ENCODE measurements around the gene LBHD2. TPM values are rescaled to one million over a fixed set of nuclear protein-coding genes. Genes with fewer than 3 reads are reported as not detected.

Gene LBHD2
- total and polyA plus RNA-seq, 2 experiments from 2014 or later = not detected

GRCh38 chr14:103108749-103109207 lies 24.8 kb downstream of the LBHD2 start:
- Mint-ChIP-seq H3K9me3 (no peaks in the 10 kb centered on the region; the same call in 2 of the 3 replicates), H3K27ac (no peak overlapping the region), H3K36me3 (ENCODE audit: low read depth) (no peaks in the 10 kb centered on the region; the same call in 2 of the 3 replicates), H3K27me3 (ENCODE audit: insufficient read depth, low read depth, poor library complexity) (peaks cover 56% of the 10 kb centered on the region), H3K4me1 (peaks cover 36% of the 10 kb centered on the region), H3K4me3 (no peak overlapping the region)
- H3K4me1 ChIP-seq (ENCODE audit: insufficient read depth) = peaks cover 21% of the 10 kb centered on the region
- H3K4me2 ChIP-seq = peak overlapping the region; percentile 57; the same call in 1 of the 2 replicates
- H3K9me2 ChIP-seq (ENCODE audit: insufficient read depth) = no peaks in the 10 kb centered on the region
- H4K20me1 ChIP-seq (replicated peaks; ENCODE audit: insufficient read depth) = no peaks in the 10 kb centered on the region
- ATAC-seq (peak; percentile 1; the same call in 1 of the 3 replicates), DNase-seq (ENCODE audit: low spot score) (peak; percentile 61)
- H3F3A ChIP-seq (replicated peaks; ENCODE audit: low read depth) = no peaks in the 10 kb centered on the region
- 0 out of 2 replicates have a peak overlapping the region, but pooled peaks have one; percentile 23 for H3K4me3 ChIP-seq
- peaks cover 42% of the 10 kb centered on the region for H3K27me3 ChIP-seq (ENCODE audit: insufficient read depth)
- no peaks in the 10 kb centered on the region for H3K36me3 ChIP-seq (ENCODE audit: insufficient read depth)
- no peak overlapping the region for H2AFZ ChIP-seq
- TF ChIP-seq CREB1 (CRISPR knock-in tag; IDR thresholded peaks at IDR 0.05; ENCODE audit: low read depth) (no peak), CTCF (conservative IDR thresholded peaks at IDR 0.05; ENCODE audit: low read depth in 2 of 2) (no peak), EZH2 (IDR thresholded peaks at IDR 0.05; ENCODE audit: low read depth, unreplicated experiment) (no peak)
- no peak overlapping the region for H3K27ac ChIP-seq (ENCODE audit: low read depth)
- no peaks in the 10 kb centered on the region for H3K79me2 ChIP-seq (replicated peaks; ENCODE audit: insufficient read depth)

GRCh38 chr14:103109535-103110441 lies 25.8 kb downstream of the LBHD2 start:
- peaks cover 21% of the 10 kb centered on the region for H3K4me1 ChIP-seq (ENCODE audit: insufficient read depth)
- ATAC-seq = peak; percentile 41
- H3K4me3 Mint-ChIP-seq = peak overlapping the region; percentile 60; the same call in 2 of the 3 replicates
- H3K9me2 ChIP-seq (ENCODE audit: insufficient read depth) = no peaks in the 10 kb centered on the region
- H3K9me3 Mint-ChIP-seq = no peaks in the 10 kb centered on the region; the same call in 2 of the 3 replicates
- H3K36me3 Mint-ChIP-seq (ENCODE audit: low read depth) = no peaks in the 10 kb centered on the region; the same call in 2 of the 3 replicates
- peaks cover 32% of the 10 kb centered on the region for H3K27me3 ChIP-seq (ENCODE audit: insufficient read depth)
- H3K79me2 ChIP-seq (replicated peaks; ENCODE audit: insufficient read depth) = no peaks in the 10 kb centered on the region
- no peaks in the 10 kb centered on the region for H3F3A ChIP-seq (replicated peaks; ENCODE audit: low read depth)
- H4K20me1 ChIP-seq (replicated peaks; ENCODE audit: insufficient read depth) = no peaks in the 10 kb centered on the region
- peaks cover 48% of the 10 kb centered on the region for H3K27me3 Mint-ChIP-seq (ENCODE audit: insufficient read depth, low read depth, poor library complexity)
- no peak overlapping the region for H3K27ac Mint-ChIP-seq
- DNase-seq (ENCODE audit: low spot score) = peak; percentile 78
- H3K4me3 ChIP-seq = peak overlapping the region; percentile 56
- H3K27ac ChIP-seq (ENCODE audit: low read depth) = no peak overlapping the region
- H2AFZ ChIP-seq = peak overlapping the region; percentile 92
- peak overlapping the region; percentile 88 for H3K4me2 ChIP-seq
- H3K36me3 ChIP-seq (ENCODE audit: insufficient read depth) = no peaks in the 10 kb centered on the region
- H3K4me1 Mint-ChIP-seq = peaks cover 36% of the 10 kb centered on the region
- TF ChIP-seq ETS1 (IDR thresholded peaks at IDR 0.05) = no peak
- no peak for TF ChIP-seq JUNB (IDR thresholded peaks at IDR 0.05; ENCODE audit: unreplicated experiment)
- no peak for TF ChIP-seq POLR2AphosphoS5 (IDR thresholded peaks at IDR 0.05; ENCODE audit: low read depth)
- TF ChIP-seq EZH2phosphoT487 (IDR thresholded peaks at IDR 0.05; ENCODE audit: unreplicated experiment) = no peak
- TF ChIP-seq REST (IDR thresholded peaks at IDR 0.05; ENCODE audit: unreplicated experiment) = no peak

Data from GM23338 (cell line).